Pancreas (tissue), 10 donors: Measurements from ENCODE around the gene ITGB3BP. TPM values are rescaled to one million over a fixed set of nuclear protein-coding genes. Genes with fewer than 3 reads are reported as not detected.

ENCODE experiments used
- ATAC-seq, 4 donors: fragments of 200-7000 bp; cut with Tn5 transposase; one replicate each; pipeline versions ENCODE4 v1.8.0 to v1.9.1; 2020; ENCODE audit warnings: mild to moderate bottlenecking in 4 of 4, moderate library complexity in 4 of 4
- DNase-seq, 6 donors: peaks; one replicate each; pipeline ENCODE4 v3.0.0-alpha.2; 2020
- FAIRE-seq: peaks from 2 replicates; lab custom pipeline; 2012; peaks lifted over from hg19 to GRCh38; lab: Jason Lieb, UNC
- H3K27ac ChIP-seq, 4 donors: fragments of 200-600 bp; sonication (generic); 1 replicate in 3 of 4; 2 replicates in 1 of 4; pipeline versions ENCODE4 v1.5.0 to v1.8.0; 2020
- H3K27me3 ChIP-seq, 4 donors: fragments of 200-600 bp; one replicate each; pipeline ENCODE4 v1.8.0; 2021
- H3K36me3 ChIP-seq, 3 donors: fragments of 200-600 bp; sonication (generic) in 1 of 3; one replicate each; pipeline versions ENCODE4 v1.5.0 to v1.8.0; 2020 to 2021
- H3K4me1 ChIP-seq, 3 donors: fragments of 200-600 bp; one replicate each; pipeline ENCODE4 v1.8.0; 2021
- H3K4me3 ChIP-seq, 4 donors: fragments of 200-600 bp; sonication (generic) in 2 of 4; one replicate each; pipeline versions ENCODE4 v1.5.0 to v1.8.0; 2020 to 2021
- H3K9me3 ChIP-seq, 4 donors: fragments of 200-600 bp; one replicate each; pipeline ENCODE4 v1.8.0; 2021
- WGBS, 2 donors: extraction: QIAGEN DNeasy Blood & Tissue Kit; methylation state at CpG; one replicate each; pipeline ENCODE4 v1.1.7; 2013; 5-methylcytosine and 5-hydroxymethylcytosine counted together
- intact Hi-C, 3 donors: fragments of 100-400 bp; cut with DNase I; formaldehyde crosslinking; loops; one replicate each; pipeline versions ENCODE4 v1.11.1 to v1.14.2; 2022
- polyA plus RNA-seq, 2 donors: library from polyadenylated mRNA; stranded (reverse); fragments of 200-250 nt; gene quantifications; one replicate each; pipeline ENCODE4 v1.2.3, GENCODE V29; 2013
- total RNA-seq, 6 donors: library from RNA; stranded (reverse); fragmentation: NEBNext Ultra II Directional in 4 of 6; extraction: Animal tissue kit (Norgen Biotek cat#: 25700) in 4 of 6; gene quantifications; one replicate each; pipeline versions ENCODE4 v1.2.1 to v1.2.4, GENCODE V29; 2021 to 2023
- TF ChIP-seq, protein P1 (sequence below), 4 donors: fragments of 200-600 bp; sonication (generic) in 3 of 4; IDR thresholded peaks; one replicate each; pipeline versions ENCODE4 v1.5.0 to v1.8.0; 2021; ENCODE audit warnings: antibody characterized with exemption in 4 of 4
- donor health status: healthy with polysubstance abuse.
- donor health status: DM: no; HTN: no; CAD: no; lungs with moderate emphysema.
- donor health status: DM: no; HTN: no; CAD: no.
- donor health status: control.
- donor health status: control.
- donor health status: Bipolar disorder and iron deficiency.
- donor health status: DM: yes; HTN: yes; CAD: no.
- donor health status: DM: no; HTN: no; CAD: no.
- donor health status: DM: no; HTN: no; CAD: no.
- donor health status: DM: yes; HTN: yes; CAD: no.

The ITGB3BP gene
- total and polyA plus RNA-seq, 8 donors = 4.3 to 18.0 (median 8.0) TPM

- FAIRE-seq (no peak), DNase-seq (no peak), ATAC-seq (no peak)
- Histone ChIP-seq H3K27ac (no peak overlapping the region), H3K27me3 (no peaks in the 10 kb centered on the region), H3K9me3 (no peaks in the 10 kb centered on the region), H3K4me1 (no peaks in the 10 kb centered on the region), H3K4me3 (no peak overlapping the region), H3K36me3 (no peaks in the 10 kb centered on the region)
- TF ChIP-seq, protein P1, sequence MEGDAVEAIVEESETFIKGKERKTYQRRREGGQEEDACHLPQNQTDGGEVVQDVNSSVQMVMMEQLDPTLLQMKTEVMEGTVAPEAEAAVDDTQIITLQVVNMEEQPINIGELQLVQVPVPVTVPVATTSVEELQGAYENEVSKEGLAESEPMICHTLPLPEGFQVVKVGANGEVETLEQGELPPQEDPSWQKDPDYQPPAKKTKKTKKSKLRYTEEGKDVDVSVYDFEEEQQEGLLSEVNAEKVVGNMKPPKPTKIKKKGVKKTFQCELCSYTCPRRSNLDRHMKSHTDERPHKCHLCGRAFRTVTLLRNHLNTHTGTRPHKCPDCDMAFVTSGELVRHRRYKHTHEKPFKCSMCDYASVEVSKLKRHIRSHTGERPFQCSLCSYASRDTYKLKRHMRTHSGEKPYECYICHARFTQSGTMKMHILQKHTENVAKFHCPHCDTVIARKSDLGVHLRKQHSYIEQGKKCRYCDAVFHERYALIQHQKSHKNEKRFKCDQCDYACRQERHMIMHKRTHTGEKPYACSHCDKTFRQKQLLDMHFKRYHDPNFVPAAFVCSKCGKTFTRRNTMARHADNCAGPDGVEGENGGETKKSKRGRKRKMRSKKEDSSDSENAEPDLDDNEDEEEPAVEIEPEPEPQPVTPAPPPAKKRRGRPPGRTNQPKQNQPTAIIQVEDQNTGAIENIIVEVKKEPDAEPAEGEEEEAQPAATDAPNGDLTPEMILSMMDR (IDR thresholded peaks at IDR 0.05) = no peak
- intact Hi-C loops = no loop called here
These were observed 68.8 kb downstream of the ITGB3BP start for GRCh38 chr1:63454269-63454668.

DNA sequence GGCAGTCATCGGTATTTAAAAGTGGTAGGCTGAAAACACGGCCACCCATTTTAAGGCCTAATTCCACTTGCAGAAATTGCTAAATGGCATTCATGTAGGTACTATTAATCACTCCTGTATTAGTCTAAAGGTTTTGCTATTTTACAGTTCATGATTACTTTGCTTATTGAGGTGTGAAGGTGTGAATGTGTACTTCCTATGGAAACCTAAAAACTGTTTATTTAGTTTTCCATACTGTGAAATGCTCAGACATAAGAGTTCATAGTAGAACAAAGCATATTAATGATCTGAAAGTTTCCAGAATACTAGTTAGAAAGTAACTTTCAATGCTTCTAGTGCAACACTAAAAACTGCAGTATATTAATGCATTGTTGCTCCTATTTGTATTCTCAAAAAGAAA, 69.8 kb downstream of the ITGB3BP start:
- H3K27me3 ChIP-seq = no peaks in the 10 kb centered on the region
- no peak for DNase-seq
- H3K36me3 ChIP-seq = no peaks in the 10 kb centered on the region
- ATAC-seq = no peak
- H3K4me3 ChIP-seq = no peak overlapping the region
- TF ChIP-seq, protein P1 (IDR thresholded peaks at IDR 0.05) = no peak
- no peaks in the 10 kb centered on the region for H3K4me1 ChIP-seq
- WGBS, 2 donors = 89 to 92% methylated on average over 2 of the region's 2 CpGs
- no peaks in the 10 kb centered on the region for H3K9me3 ChIP-seq
- no peak overlapping the region for H3K27ac ChIP-seq
- intact Hi-C loops = no loop called here
- FAIRE-seq = no peak

DNA sequence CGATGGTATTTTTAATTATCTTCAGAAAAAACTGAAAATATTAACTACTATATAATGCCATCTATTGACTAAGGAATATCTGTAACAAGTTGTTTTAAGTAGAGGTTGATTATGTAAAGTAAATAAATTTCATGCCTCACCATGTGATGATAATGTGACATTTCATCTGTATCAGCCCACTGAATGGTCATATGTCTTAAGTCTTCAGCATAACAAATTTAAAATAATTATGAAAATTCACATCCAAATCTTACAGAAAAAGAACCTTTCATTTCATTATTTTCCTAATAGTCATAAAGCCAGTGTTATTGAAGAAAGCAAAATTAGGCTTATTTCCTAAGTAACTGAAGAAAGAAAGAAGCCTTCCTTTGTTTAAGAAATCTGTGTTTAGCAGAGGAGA, 72.6 kb downstream of the ITGB3BP start:
- H3K4me1 ChIP-seq = no peaks in the 10 kb centered on the region
- intact Hi-C loops = no loop called here
- H3K36me3 ChIP-seq = no peaks in the 10 kb centered on the region
- H3K9me3 ChIP-seq = no peaks in the 10 kb centered on the region
- FAIRE-seq (no peak), DNase-seq (no peak), ATAC-seq (no peak)
- H3K4me3 ChIP-seq = no peak overlapping the region
- TF ChIP-seq, protein P1 (IDR thresholded peaks at IDR 0.05) = no peak
- no peak overlapping the region for H3K27ac ChIP-seq
- no peaks in the 10 kb centered on the region for H3K27me3 ChIP-seq
- 85 to 90% methylated on average over 1 of the region's 1 CpG for WGBS, 2 donors

DNA sequence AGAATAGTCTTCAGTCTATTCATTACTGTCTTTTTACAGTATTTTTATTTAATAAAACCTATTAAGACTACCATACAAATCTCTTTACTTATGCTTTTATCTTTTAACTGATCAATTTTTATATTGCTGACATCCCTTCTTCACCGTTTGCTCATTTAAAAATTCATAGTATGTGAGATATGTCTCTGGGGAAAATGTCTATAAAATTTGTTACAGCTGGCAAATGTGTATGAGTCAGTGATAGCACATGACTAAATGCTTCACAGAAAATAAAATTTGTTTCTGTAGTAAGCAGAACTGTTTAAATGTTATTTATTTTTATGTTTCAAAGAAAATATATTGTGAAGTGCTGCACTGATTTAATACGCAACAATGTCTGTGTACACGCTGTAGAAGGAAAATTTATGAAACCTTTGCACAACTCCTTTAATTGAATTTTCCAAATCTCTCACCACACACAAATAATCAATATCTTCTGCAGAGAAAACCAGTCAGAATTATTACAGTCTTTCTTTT, 74.2 kb downstream of the ITGB3BP start:
- TF ChIP-seq, protein P1 (IDR thresholded peaks at IDR 0.05) = no peak
- DNase-seq (no peak), ATAC-seq (no peak), FAIRE-seq (no peak)
- Histone ChIP-seq H3K27ac (no peak overlapping the region), H3K4me1 (no peaks in the 10 kb centered on the region), H3K27me3 (no peaks in the 10 kb centered on the region), H3K4me3 (no peak overlapping the region), H3K9me3 (no peaks in the 10 kb centered on the region), H3K36me3 (no peaks in the 10 kb centered on the region)
- WGBS, 2 donors = 95 to 96% methylated on average over 3 of the region's 3 CpGs
- intact Hi-C loops = no loop called here

- H3K9me3 ChIP-seq = no peaks in the 10 kb centered on the region
- intact Hi-C loops = no loop called here
- TF ChIP-seq, protein P1 (IDR thresholded peaks at IDR 0.05) = no peak
- H3K36me3 ChIP-seq = no peaks in the 10 kb centered on the region
- no peaks in the 10 kb centered on the region for H3K27me3 ChIP-seq
- no peak for FAIRE-seq
- H3K4me3 ChIP-seq = no peak overlapping the region
- DNase-seq = no peak
- no peak overlapping the region for H3K27ac ChIP-seq
- no peaks in the 10 kb centered on the region for H3K4me1 ChIP-seq
- peak in 1 of 4 donors; percentile 27 for ATAC-seq
These were observed 80.9 kb downstream of the ITGB3BP start for GRCh38 chr1:63442141-63442475.
